ENCODE measurements around the gene OSTN. TPM values are rescaled to one million over a fixed set of nuclear protein-coding genes. Genes with fewer than 3 reads are reported as not detected.
A peak's percentile ranks its signal among the peaks of the same experiment; 100 is the strongest.

Gene OSTN
- total RNA-seq, 1 donor from 2014 or later = not detected

DNA sequence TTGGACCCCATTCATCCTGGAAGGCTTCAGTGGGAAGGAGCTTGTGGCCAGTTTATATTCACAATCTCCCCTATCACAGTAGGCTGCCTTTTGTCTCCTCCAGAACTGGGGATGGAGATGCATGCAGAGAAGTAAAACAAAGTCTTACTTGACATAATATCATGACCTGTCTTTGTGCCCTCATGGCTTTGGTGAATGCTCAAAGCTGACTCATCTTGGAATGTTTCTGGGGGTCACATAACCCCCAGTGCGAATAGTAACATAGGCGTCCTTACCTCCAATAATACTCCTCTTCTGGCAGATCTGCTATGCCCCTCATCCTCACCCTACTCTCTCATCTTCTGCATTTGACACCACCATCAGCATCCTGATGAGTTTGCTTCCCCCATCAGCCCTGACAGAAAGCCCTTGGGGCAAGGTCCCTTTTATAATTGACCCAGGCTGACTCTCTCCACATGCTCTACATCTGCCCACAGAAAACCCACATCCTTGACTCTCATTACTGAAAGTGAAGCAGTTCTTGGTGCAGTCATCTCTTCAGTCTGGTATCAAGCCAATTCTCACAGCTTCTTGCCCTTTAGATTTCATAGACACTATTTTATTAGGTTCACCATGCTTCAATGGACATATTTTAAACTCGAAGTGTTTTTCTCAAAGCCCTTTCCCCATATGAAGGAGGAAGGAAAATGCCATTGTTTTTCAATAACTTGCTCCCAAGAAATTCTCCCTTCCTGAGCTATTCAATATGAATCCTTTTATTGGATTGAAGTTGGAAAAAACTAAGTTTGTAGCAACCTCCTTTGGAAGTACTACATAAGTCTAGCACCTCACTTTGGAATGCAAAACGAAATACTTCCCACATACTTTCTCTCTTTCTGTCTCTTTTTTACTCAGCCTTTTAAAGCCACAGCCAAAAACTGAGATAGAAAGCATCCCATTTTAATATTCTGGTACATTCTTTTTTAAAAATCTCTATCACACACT is 36.6 kb downstream of the OSTN start:
- DNase-seq (ENCODE audit: low spot score) = no peak

DNA sequence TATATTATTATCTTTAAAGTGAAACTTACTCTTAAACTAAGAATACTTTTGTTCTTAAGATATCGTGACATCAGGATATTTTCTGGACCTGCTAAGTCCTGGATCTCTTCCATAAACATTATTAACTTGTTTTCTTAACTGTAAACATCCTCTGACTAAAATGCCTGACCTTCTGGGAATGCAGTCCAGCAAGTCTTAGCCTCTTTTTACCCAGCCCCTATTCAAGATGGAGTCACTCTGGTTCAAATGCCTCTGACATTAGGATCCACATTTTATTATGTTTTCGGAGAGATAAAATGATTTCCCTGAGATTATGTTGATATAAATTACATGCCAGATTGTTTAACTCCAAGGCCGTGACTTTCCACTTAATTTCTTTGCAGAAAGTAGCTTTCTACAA is 37.6 kb downstream of the OSTN start:
- DNase-seq (ENCODE audit: low spot score) = no peak

DNA sequence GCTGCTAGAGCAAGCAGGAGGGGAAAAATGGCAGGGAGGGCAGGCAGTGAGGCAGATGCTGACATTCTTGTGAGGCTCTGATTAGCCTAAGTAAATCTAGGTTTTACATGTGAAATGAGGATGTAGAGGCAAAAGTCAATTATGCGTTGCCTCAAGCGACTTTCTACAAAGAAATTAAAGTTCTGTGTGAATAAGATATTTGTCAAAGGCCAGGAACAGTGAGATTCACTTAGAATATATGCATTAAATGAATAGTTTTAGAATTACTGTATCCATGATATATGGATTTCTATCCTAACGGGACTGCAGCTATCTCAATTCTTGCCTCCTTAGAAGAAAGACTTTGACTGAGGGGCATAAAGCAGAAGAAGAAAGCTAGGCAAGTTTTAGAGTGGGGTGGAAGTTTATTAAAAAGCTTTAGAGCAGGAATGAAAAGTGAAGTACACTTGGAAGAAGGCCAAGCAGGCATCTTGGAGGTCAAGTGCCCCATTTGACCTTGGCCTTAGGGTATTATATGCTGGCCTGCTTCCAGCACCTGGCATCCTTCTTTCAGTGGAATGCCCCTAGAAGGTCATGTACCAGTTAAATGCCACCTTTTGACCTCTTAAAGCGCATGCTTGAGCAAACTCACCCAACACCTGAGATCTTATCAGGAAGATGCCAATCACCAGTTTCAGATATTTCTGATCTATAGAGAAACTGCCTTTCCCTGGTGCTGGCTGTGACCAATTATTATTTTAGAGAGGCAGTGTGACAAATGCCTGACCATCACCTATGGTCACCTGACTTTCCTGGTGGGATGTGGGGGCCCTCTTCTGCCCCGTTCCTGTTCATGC is 38.2 kb downstream of the OSTN start:
- DNase-seq (ENCODE audit: low spot score) = no peak

DNA sequence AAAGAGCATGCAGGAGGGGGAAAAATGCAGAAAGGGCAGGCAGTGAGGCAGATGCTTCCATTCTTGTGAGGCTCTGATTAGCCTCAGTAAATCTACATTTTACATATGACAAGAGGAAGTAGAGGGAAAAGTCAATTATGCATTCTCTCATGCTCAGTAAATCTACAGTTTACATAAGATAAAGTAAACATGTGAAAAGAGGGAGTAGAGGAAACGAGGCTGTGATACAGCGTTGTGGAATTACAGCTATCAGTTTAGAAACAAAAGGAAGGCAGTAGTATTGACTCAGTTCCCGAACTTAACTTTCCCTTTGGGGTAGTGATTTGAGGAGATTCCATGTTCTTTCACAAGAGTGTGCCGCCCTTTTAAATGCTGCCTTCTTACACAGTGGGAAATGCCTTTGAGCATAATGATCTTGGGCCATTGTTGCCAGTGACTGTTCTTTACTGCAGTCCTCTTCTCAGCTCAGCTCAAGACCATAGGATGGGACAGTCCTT is 39.3 kb downstream of the OSTN start:
- DNase-seq (ENCODE audit: low spot score) = no peak

DNA sequence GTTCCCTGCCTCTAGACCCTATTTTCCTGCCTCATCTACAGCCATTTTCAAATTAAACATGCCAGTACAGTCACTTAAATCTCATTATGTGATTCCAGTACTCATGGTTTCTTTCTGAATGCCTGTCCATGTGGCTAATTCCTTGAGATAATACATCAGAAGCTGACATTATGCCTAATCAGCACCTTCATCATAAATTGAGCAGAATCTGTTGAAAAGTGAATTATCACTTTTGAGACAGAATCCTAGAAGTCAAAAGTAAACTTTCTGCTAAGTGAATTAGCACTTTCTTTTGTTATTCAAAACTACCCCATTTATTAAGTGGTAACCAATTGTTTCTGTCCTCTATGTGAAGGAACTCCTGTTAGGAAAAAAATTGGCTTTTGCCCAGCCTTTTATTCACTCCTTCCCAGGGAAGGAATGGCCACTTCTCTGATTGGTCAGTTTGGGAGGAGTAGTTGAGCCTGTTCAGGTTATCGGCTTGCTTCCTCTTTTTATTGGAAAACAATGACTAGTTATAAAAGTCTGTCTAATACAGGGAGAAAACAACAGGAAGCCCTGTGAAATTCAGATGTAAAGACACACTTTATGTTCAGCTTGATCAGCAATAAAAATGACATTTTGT is 40.5 kb downstream of the OSTN start:
- DNase-seq (ENCODE audit: low spot score) = no peak

- no peak for DNase-seq (ENCODE audit: low spot score)
These were observed 41.4 kb downstream of the OSTN start for GRCh38 chr3:191240486-191240885.

- no peak for DNase-seq (ENCODE audit: low spot score)
These were observed 45.3 kb downstream of the OSTN start for GRCh38 chr3:191244242-191244867.

DNA sequence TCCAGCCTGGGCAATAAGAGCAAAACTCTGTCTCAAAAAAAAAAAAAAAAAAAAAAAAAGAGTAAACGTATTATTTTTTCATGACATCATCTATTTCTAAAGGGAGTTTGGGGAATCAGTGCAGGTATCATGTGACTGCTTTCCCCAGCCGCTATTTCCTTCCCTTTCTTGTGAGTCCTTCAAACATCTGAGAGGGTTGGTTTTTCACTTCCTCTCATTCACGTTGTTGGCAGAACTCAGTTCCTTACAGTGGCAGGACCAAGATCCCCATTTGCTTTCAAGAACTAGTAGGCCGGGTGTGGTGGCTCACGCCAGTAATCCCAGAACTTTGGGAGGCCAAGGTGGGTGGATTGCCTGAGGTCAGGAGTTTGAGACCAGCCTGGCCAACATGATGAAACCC is 47.0 kb downstream of the OSTN start:
- DNase-seq (ENCODE audit: low spot score) = peak; percentile 42

DNA sequence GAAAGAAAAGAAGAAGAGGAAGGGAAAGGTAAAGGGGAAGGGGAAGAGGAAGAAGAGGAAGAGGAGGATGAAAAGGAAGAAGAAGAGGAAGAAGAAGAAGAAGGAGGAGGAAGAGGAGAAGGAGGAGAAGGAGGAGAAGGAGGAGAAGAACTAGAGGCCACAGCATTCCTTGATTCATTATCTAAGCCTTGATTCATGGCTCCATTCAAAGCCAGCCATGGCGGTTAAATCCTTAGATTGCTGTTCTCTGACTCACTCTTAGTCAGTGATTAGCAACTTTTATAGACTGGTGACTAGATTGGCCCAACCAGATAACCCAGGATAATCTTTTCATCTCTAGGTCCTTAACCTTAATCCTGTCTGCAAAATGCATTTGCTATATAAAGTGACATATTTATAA is 47.6 kb downstream of the OSTN start:
- DNase-seq (ENCODE audit: low spot score) = no peak

DNA sequence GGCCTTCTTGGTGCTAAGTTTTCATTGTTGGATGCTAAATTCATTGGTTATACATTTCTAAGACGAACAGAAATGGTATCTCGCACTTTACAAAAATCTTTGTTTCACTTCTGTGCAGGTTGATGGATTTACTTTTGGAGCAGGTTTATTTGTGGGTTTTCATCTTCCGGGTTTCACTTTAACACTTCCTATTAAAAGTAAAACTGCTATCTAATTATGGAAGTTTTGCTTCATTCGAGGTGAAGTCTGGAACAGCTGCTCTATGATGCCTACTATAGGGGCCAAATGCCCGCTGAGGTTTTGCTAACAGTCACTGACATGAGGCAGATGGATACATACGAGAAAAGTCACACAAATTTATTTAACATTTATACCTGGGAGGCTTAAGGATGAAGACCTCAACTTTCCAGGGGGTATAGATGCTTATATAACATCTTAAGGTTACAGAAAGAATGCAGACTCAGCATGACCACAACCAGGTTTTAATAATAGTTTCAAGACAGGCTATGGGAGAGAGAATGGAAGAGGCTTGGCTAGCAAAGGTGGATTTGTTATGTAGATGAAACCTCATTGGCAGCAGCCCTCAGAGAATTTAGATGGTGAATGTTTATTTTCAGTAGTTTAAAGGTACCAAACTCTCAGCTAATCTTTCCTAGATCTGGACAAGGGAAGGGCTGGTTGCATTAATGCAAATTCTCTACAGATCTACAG is 54.2 kb downstream of the OSTN start:
- DNase-seq (ENCODE audit: low spot score) = no peak

GRCh38 chr3:191254098-191254873 is 55.2 kb downstream of the OSTN start:
- DNase-seq (ENCODE audit: low spot score) = no peak

- no peak for DNase-seq (ENCODE audit: low spot score)
These were observed 56.1 kb downstream of the OSTN start for GRCh38 chr3:191255156-191255555.

GRCh38 chr3:191256405-191256804 is 57.4 kb downstream of the OSTN start:
- DNase-seq (ENCODE audit: low spot score) = no peak

DNA sequence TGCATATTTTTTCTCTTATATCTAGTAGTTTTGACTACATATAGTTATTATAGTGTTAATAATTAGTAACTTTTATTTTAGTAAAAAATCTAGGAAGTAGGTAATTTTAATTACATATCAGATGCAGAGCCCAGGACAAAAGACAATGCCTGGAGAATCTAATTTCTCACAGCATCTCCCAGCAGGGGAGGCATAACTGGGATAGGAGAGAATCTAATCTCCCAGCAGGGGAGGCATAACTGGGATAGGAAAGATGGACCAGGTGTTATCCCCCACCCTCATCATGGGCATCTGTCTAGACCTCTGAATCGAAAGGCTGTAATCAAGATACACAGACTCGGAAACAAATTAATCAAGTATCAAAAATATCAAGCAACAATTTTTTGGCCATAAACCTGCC is 58.2 kb downstream of the OSTN start:
- DNase-seq (ENCODE audit: low spot score) = no peak

GRCh38 chr3:191259486-191259885 is 60.4 kb downstream of the OSTN start:
- no peak for DNase-seq (ENCODE audit: low spot score)

GRCh38 chr3:191260431-191261303 is 61.6 kb downstream of the OSTN start:
- DNase-seq (ENCODE audit: low spot score) = no peak

GRCh38 chr3:191261304-191261638 is 62.2 kb downstream of the OSTN start:
- no peak for DNase-seq (ENCODE audit: low spot score)

- no peak for DNase-seq (ENCODE audit: low spot score)
These were observed 63.6 kb downstream of the OSTN start for GRCh38 chr3:191262650-191263049.

- no peak for DNase-seq (ENCODE audit: low spot score)
These were observed 64.3 kb downstream of the OSTN start for GRCh38 chr3:191263365-191263764.

Data from mucosa of gallbladder (tissue), 1 donor.